Measurements from ENCODE around the gene SARS1.

Gene SARS1

DNA sequence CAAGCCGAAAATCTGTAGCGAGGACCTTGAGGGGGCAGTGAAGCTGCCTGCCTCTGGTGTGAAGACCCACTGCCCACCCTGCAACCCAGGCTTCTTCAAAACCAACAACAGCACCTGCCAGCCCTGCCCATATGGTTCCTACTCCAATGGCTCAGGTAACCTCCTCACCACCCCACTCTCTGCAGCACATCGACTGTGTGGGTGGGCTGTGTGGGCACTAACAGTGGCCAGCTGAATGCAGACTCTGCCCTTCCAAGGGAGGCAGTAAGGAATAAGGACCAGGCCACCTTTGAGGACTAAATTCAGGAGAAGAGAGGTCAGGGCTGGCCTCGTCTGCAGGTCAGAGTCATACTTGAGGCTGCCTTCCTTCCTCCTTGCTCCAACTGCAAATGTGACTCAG lies 25.5 kb upstream of the SARS1 start:
- TF ChIP-seq POLR2AphosphoS5 (IDR thresholded peaks at IDR 0.05; ENCODE audit: borderline replicate concordance, low read depth, low read length) (no peak), FOXP2 (optimal IDR thresholded peaks at IDR 0.05; ENCODE audit: control extremely low read depth, extremely low read length, insufficient read depth) (no peak), EZH2 (IDR thresholded peaks at IDR 0.05) (no peak)
- DNase-seq (ENCODE audit: low read depth, low spot score), result no peak
- no peak overlapping the region for H3K9ac ChIP-seq (ENCODE audit: insufficient read length)
- H3K27ac ChIP-seq, result no peak overlapping the region
- no peaks in the 10 kb centered on the region for H3K9me3 ChIP-seq (ENCODE audit: low read depth, low read length)
- H3K36me3 ChIP-seq (ENCODE audit: insufficient read depth, low read length), result no peaks in the 10 kb centered on the region
- H3K4me3 ChIP-seq, result no peak overlapping the region

DNA sequence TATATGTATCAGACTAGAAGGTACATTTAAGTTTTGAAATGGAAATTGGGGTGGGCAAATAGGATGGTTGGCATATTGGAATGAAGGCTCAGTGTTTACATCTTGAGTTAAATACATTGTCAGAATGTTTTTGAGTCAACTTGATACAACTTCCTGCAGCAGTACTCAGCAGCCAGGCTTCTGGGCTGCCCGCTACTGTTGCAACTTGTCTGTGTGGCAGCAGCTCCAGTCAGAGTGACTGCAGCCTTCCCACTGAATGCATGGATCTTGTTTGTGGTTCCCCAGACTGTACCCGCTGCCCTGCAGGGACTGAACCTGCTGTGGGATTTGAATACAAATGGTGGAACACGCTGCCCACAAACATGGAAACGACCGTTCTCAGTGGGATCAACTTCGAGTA lies 24.9 kb upstream of the SARS1 start:
- Histone ChIP-seq H3K9me3 (ENCODE audit: low read depth, low read length) (no peaks in the 10 kb centered on the region), H3K9ac (ENCODE audit: insufficient read length) (no peak overlapping the region), H3K27ac (no peak overlapping the region), H3K4me3 (no peak overlapping the region), H3K36me3 (ENCODE audit: insufficient read depth, low read length) (no peaks in the 10 kb centered on the region)
- TF ChIP-seq POLR2AphosphoS5 (IDR thresholded peaks at IDR 0.05; ENCODE audit: borderline replicate concordance, low read depth, low read length), result no peak
- TF ChIP-seq FOXP2 (optimal IDR thresholded peaks at IDR 0.05; ENCODE audit: control extremely low read depth, extremely low read length, insufficient read depth), result no peak
- TF ChIP-seq EZH2 (IDR thresholded peaks at IDR 0.05), result no peak
- no peak for DNase-seq (ENCODE audit: low read depth, low spot score)

DNA sequence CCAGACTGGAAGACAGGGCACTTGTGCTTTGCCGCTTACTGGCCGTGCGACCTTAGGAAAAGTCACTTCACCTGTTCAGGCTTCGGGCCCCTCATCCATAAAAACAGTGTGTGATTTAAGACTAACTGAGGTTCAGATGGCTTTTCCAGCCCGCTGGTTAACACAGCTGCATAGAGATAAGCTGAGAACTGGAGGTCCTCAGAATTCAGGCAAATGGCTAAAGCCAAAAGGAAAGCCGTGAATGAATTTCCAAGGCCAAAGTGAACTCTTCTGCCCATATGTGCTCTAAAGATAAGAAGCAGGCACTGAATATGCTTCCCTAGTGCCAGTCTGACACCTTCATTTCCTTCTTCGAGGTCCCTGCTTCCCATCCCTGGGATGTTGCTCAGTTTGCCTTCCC lies 23.5 kb upstream of the SARS1 start:
- no peak overlapping the region for H3K9ac ChIP-seq (ENCODE audit: insufficient read length)
- H3K9me3 ChIP-seq (ENCODE audit: low read depth, low read length), result no peaks in the 10 kb centered on the region
- no peaks in the 10 kb centered on the region for H3K36me3 ChIP-seq (ENCODE audit: insufficient read depth, low read length)
- DNase-seq (ENCODE audit: low read depth, low spot score), result no peak
- H3K4me3 ChIP-seq, result no peak overlapping the region
- no peak for TF ChIP-seq EZH2 (IDR thresholded peaks at IDR 0.05)
- TF ChIP-seq POLR2AphosphoS5 (IDR thresholded peaks at IDR 0.05; ENCODE audit: borderline replicate concordance, low read depth, low read length), result no peak
- no peak for TF ChIP-seq FOXP2 (optimal IDR thresholded peaks at IDR 0.05; ENCODE audit: control extremely low read depth, extremely low read length, insufficient read depth)
- H3K27ac ChIP-seq, result no peak overlapping the region

DNA sequence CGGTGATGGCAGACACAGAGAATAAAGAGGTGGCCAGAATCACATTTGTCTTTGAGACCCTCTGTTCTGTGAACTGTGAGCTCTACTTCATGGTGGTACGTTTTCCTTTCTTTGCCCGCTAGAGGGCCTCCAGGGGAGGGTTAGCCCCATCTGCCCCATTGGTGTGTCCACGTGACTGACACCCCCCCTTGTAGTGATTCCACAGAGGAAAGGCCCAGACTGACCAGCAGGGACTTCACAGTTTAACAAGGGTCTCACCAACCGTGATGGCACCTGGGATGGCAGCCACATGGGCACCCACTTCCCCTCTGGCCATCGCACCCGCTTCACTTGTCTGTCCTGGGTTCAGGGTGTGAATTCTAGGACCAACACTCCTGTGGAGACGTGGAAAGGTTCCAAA lies 22.3 kb upstream of the SARS1 start:
- no peak for DNase-seq (ENCODE audit: low read depth, low spot score)
- no peak overlapping the region for H3K4me3 ChIP-seq
- no peaks in the 10 kb centered on the region for H3K36me3 ChIP-seq (ENCODE audit: insufficient read depth, low read length)
- H3K27ac ChIP-seq, result no peak overlapping the region
- TF ChIP-seq EZH2 (IDR thresholded peaks at IDR 0.05) (no peak), POLR2AphosphoS5 (IDR thresholded peaks at IDR 0.05; ENCODE audit: borderline replicate concordance, low read depth, low read length) (no peak), FOXP2 (optimal IDR thresholded peaks at IDR 0.05; ENCODE audit: control extremely low read depth, extremely low read length, insufficient read depth) (no peak)
- H3K9me3 ChIP-seq (ENCODE audit: low read depth, low read length), result no peaks in the 10 kb centered on the region
- H3K9ac ChIP-seq (ENCODE audit: insufficient read length), result no peak overlapping the region

DNA sequence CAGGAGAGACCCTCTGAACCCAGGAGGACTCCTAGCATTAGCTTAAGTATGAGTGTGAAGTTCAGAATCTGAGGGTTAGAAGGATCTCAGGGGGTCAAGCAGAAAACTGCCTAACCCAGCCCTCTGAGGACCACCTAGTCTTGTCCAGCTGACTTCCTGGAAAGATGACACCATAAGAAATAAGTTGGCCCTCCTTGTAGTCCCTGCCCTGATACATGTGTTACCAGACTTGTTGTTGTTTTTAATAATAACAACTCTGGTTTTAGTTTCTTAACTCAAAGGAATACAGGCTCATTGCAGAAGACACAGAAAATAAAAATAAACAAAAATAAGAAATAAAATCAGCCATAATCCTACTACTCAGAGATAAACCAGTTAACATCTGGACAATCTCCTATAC lies 21.8 kb upstream of the SARS1 start:
- DNase-seq (ENCODE audit: low read depth, low spot score), result no peak

DNA sequence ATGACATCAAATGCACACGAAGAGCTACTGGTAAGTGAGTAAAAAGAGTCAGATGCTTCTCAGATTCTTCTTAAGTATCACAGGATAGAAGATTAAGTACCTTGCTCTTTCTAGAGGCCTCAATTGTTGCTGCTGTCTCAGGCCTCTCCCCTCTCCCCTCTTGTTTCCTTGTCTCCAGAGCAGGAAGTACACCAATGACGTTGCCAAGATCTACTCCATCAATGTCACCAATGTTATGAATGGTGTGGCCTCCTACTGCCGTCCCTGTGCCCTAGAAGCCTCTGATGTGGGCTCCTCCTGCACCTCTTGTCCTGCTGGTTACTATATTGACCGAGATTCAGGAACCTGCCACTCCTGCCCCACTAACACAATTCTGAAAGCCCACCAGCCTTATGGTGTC lies 21.3 kb upstream of the SARS1 start:
- H3K4me3 ChIP-seq, result no peak overlapping the region
- TF ChIP-seq POLR2AphosphoS5 (IDR thresholded peaks at IDR 0.05; ENCODE audit: borderline replicate concordance, low read depth, low read length), result no peak
- no peak for TF ChIP-seq EZH2 (IDR thresholded peaks at IDR 0.05)
- TF ChIP-seq FOXP2 (optimal IDR thresholded peaks at IDR 0.05; ENCODE audit: control extremely low read depth, extremely low read length, insufficient read depth), result no peak
- H3K9ac ChIP-seq (ENCODE audit: insufficient read length), result no peak overlapping the region
- H3K9me3 ChIP-seq (ENCODE audit: low read depth, low read length), result no peaks in the 10 kb centered on the region
- no peak overlapping the region for H3K27ac ChIP-seq
- DNase-seq (ENCODE audit: low read depth, low spot score), result no peak
- H3K36me3 ChIP-seq (ENCODE audit: insufficient read depth, low read length), result no peaks in the 10 kb centered on the region

More for the DNA sequence above, 21.8 kb upstream of the SARS1 start:
- no peak overlapping the region for H3K9ac ChIP-seq (ENCODE audit: insufficient read length)
- TF ChIP-seq POLR2AphosphoS5 (IDR thresholded peaks at IDR 0.05; ENCODE audit: borderline replicate concordance, low read depth, low read length), result no peak
- no peak for TF ChIP-seq FOXP2 (optimal IDR thresholded peaks at IDR 0.05; ENCODE audit: control extremely low read depth, extremely low read length, insufficient read depth)
- TF ChIP-seq EZH2 (IDR thresholded peaks at IDR 0.05), result no peak
- H3K4me3 ChIP-seq, result no peak overlapping the region
- no peaks in the 10 kb centered on the region for H3K36me3 ChIP-seq (ENCODE audit: insufficient read depth, low read length)
- no peak overlapping the region for H3K27ac ChIP-seq
- no peaks in the 10 kb centered on the region for H3K9me3 ChIP-seq (ENCODE audit: low read depth, low read length)

DNA sequence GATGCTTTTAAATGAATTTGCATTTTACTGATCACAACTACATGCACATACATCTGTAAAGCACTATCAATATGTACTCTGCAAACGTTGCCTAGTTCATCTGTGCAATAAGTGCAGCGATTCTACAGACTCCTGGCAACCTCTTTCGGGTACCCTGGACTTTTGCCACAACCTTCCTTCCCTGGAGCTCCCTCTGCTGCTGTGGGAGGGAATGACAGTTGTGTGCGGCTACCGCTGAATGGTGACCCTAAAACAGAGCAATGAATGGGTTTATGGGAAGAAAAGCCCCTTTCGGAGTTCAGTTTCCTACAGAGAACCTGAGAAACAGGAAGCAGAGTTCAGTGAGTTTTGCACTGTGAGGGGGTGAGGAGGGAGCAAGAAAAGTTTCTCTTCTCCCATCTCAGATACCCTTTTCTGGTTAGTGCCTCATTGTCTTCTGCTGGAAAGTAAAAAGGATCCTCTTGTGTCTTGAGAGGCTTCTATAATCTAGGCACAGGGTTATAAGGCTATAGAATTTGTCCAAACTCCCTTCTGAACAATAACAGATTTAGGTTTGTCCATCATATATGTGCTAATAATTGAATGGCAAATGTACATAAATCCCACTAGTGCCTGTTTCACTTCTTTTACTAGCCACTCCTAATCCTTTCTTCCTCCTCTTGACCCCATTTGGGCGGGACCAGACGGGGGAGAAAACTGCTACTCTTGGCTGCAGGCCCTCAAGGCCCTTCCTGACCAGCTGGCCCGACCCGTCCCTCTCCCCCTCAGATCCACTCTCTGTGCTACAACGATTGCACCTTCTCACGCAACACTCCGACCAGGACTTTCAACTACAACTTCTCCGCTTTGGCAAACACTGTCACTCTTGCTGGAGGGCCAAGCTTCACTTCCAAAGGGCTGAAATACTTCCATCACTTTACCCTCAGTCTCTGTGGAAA lies 19.8 kb upstream of the SARS1 start:
- Histone ChIP-seq H3K27ac (no peak overlapping the region), H3K9ac (ENCODE audit: insufficient read length) (no peak overlapping the region), H3K9me3 (ENCODE audit: low read depth, low read length) (no peaks in the 10 kb centered on the region), H3K4me3 (no peak overlapping the region), H3K36me3 (ENCODE audit: insufficient read depth, low read length) (no peaks in the 10 kb centered on the region)
- no peak for DNase-seq (ENCODE audit: low read depth, low spot score)
- TF ChIP-seq POLR2AphosphoS5 (IDR thresholded peaks at IDR 0.05; ENCODE audit: borderline replicate concordance, low read depth, low read length), result no peak
- no peak for TF ChIP-seq FOXP2 (optimal IDR thresholded peaks at IDR 0.05; ENCODE audit: control extremely low read depth, extremely low read length, insufficient read depth)
- TF ChIP-seq EZH2 (IDR thresholded peaks at IDR 0.05), result no peak

DNA sequence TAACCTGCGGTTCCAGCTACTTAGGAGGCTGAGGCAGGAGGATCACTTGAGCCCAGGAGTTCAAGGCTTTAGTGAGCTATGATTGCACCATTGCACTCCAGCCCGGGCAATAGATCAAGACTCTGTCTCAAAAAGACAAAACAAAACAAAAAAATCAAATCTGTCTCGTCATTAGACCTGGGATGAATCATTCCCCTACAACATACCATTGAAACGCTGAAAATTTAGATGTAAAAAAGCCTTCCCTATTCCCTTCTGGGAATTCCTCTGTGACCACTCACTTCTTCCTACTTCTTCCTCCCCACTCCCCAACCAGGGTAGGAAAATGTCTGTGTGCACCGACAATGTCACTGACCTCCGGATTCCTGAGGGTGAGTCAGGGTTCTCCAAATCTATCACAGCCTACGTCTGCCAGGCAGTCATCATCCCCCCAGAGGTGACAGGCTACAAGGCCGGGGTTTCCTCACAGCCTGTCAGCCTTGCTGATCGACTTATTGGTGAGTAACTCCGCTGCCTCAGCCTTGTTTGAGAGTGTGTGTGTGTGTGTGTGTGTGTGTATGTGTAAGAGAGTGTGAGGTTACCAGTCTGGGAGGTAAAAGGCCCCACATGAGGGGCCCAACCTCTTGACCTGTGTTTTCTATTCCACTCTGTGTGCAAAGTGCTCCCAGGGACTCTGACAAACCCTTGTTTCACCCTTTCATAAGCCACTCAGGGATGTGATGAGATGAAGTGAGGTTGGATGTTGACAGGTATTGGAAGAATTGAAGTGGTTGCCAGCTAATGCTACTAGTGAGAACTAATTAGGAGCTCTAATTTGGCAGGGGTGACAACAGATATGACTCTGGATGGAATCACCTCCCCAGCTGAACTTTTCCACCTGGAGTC lies 16.3 kb upstream of the SARS1 start:
- no peak overlapping the region for H3K4me3 ChIP-seq
- DNase-seq (ENCODE audit: low read depth, low spot score), result no peak
- no peak overlapping the region for H3K9ac ChIP-seq (ENCODE audit: insufficient read length)
- no peaks in the 10 kb centered on the region for H3K9me3 ChIP-seq (ENCODE audit: low read depth, low read length)
- no peak overlapping the region for H3K27ac ChIP-seq
- no peaks in the 10 kb centered on the region for H3K36me3 ChIP-seq (ENCODE audit: insufficient read depth, low read length)
- TF ChIP-seq POLR2AphosphoS5 (IDR thresholded peaks at IDR 0.05; ENCODE audit: borderline replicate concordance, low read depth, low read length) (no peak), FOXP2 (optimal IDR thresholded peaks at IDR 0.05; ENCODE audit: control extremely low read depth, extremely low read length, insufficient read depth) (no peak), EZH2 (IDR thresholded peaks at IDR 0.05) (no peak)
